WTC11 (cell line): ENCODE data around the gene STIP1.

Experiments
- TCF7 ChIP-seq: sonication (generic); formaldehyde crosslinking; IDR thresholded peaks from 2 replicates; pipeline ENCODE4 v1.8.0; 2022; ENCODE audit warnings: mild to moderate bottlenecking, low read depth, missing genetic modification reagents, moderate library complexity
- ZSCAN18 ChIP-seq: fragments of 250-450 bp; sonication (Bioruptor Pico); IDR thresholded peaks from 2 replicates; pipeline ENCODE4 v2.1.2; 2022; ENCODE audit warnings: mild to moderate bottlenecking, moderate library complexity
- TF ChIP-seq, protein P1 (sequence below): fragments of 200-600 bp; IDR thresholded peaks from 2 replicates; pipeline ENCODE4 v1.8.0; 2022; ENCODE audit warnings: antibody characterized with exemption

DNA sequence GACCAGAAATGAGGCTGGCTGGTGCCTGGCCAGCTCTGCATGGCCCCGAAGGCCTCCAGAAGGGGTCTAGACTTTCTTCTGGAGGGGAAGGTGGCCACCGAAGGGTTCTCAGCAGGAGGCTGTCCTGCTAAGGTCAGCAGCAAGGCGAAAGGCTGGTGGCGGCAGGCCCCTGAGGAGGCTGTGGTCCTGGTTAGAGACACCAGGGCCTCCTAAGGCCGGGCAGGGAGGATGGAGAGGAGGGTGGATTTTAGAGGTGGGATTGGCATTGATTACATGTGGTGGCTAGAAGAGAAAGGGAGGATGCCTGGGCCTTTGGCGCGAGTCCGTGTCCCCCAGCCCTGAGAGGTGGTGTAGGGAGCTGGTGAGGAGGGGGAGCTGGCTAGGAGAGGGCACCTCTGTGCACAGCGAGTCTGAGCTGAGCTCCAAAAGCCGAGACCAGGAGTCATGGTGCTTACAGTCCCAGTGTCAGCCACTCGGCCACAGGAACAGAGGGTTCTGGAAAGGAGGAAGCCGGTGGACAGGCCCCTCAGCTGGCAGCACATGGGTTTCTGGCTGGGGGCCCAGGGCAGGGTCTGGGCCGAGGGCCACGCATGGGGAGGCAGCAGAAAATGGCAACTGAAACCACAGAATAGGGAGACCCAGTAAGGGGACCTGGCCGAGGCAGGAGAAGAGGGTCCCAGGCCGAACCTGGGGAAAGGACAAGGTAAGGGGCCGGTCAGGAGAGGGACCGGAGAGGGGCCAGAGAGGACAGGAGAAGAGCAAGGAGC, 23.0 kb downstream of the STIP1 start:
- TF ChIP-seq, protein P1, sequence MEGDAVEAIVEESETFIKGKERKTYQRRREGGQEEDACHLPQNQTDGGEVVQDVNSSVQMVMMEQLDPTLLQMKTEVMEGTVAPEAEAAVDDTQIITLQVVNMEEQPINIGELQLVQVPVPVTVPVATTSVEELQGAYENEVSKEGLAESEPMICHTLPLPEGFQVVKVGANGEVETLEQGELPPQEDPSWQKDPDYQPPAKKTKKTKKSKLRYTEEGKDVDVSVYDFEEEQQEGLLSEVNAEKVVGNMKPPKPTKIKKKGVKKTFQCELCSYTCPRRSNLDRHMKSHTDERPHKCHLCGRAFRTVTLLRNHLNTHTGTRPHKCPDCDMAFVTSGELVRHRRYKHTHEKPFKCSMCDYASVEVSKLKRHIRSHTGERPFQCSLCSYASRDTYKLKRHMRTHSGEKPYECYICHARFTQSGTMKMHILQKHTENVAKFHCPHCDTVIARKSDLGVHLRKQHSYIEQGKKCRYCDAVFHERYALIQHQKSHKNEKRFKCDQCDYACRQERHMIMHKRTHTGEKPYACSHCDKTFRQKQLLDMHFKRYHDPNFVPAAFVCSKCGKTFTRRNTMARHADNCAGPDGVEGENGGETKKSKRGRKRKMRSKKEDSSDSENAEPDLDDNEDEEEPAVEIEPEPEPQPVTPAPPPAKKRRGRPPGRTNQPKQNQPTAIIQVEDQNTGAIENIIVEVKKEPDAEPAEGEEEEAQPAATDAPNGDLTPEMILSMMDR = no peak
- no peak for TF ChIP-seq ZSCAN18 (CRISPR knock-in tag)
- no peak for TF ChIP-seq TCF7 (CRISPR knock-in tag)
